ENCODE results near the gene MXRA7.

GRCh38 chr17:76737082-76737675 is 26.4 kb upstream of the MXRA7 start, which contains the start of gene SRSF2:
- peak; percentile 99 to 100 for TF ChIP-seq POLR2A (IDR thresholded peaks at IDR 0.05)
- no peak for TF ChIP-seq CTCF (IDR thresholded peaks at IDR 0.05 in 4 of 5, conservative IDR thresholded peaks at IDR 0.05 in 1 of 5)

Data from gastrocnemius medialis (tissue), 4 donors.